GM18951 (cell line): ENCODE data around the gene RARB.

ENCODE experiments used
- POLR2A ChIP-seq: IDR thresholded peaks from 4 replicates; pipeline ENCODE4 v1.6.1; 2011; ENCODE audit warnings: mild to moderate bottlenecking; ENCODE audit not compliant: insufficient read length, insufficient read depth; ENCODE audit errors: extremely low read depth
- in situ Hi-C: fragments of 300-500 bp; cut with MboI; formaldehyde crosslinking; loops from one replicate; pipeline ENCODE4 v1.12.0; 2022; ENCODE audit warnings: low sequenced_read_pairs, mixed read lengths, inconsistent platforms; ENCODE audit not compliant: unreplicated experiment

Gene RARB

GRCh38 chr3:25555695-25556437, 127.8 kb downstream of the RARB start:
- no peak for TF ChIP-seq POLR2A
- in situ Hi-C loops, result no loop called here

GRCh38 chr3:25556447-25556846, 128.4 kb downstream of the RARB start:
- in situ Hi-C loops, result no loop called here
- no peak for TF ChIP-seq POLR2A

GRCh38 chr3:25557694-25558093, 129.6 kb downstream of the RARB start:
- in situ Hi-C loops, result no loop called here
- no peak for TF ChIP-seq POLR2A

GRCh38 chr3:25558121-25558520, 130.1 kb downstream of the RARB start:
- TF ChIP-seq POLR2A, result no peak
- in situ Hi-C loops, result no loop called here

GRCh38 chr3:25558796-25559195, 130.7 kb downstream of the RARB start:
- in situ Hi-C loops, result no loop called here

GRCh38 chr3:25563601-25564000, 135.5 kb downstream of the RARB start:
- in situ Hi-C loops, result no loop called here
- TF ChIP-seq POLR2A, result no peak

More at GRCh38 chr3:25558796-25559195, 130.7 kb downstream of the RARB start:
- TF ChIP-seq POLR2A, result no peak

- in situ Hi-C loops, result no loop called here
- TF ChIP-seq POLR2A, result no peak
Measured at GRCh38 chr3:25564075-25564474, 136.0 kb downstream of the RARB start.

- TF ChIP-seq POLR2A, result no peak
- in situ Hi-C loops, result no loop called here
Measured at GRCh38 chr3:25565807-25566206, 137.7 kb downstream of the RARB start.

GRCh38 chr3:25566358-25566920, 138.4 kb downstream of the RARB start:
- in situ Hi-C loops, result no loop called here
- TF ChIP-seq POLR2A, result no peak

- no peak for TF ChIP-seq POLR2A
- in situ Hi-C loops, result no loop called here
Measured at GRCh38 chr3:25567388-25567787, 139.3 kb downstream of the RARB start.

GRCh38 chr3:25567806-25568524, 139.9 kb downstream of the RARB start:
- TF ChIP-seq POLR2A, result no peak
- in situ Hi-C loops, result no loop called here

GRCh38 chr3:25568525-25569078, 140.5 kb downstream of the RARB start:
- in situ Hi-C loops, result no loop called here
- no peak for TF ChIP-seq POLR2A

- in situ Hi-C loops, result no loop called here
- TF ChIP-seq POLR2A, result no peak
Measured at GRCh38 chr3:25571285-25571684, 143.2 kb downstream of the RARB start.

- in situ Hi-C loops, result no loop called here
- no peak for TF ChIP-seq POLR2A
Measured at GRCh38 chr3:25572336-25572735, 144.3 kb downstream of the RARB start.

GRCh38 chr3:25572919-25573385, 144.9 kb downstream of the RARB start:
- in situ Hi-C loops, result no loop called here

More at GRCh38 chr3:25572919-25573385, 144.9 kb downstream of the RARB start:
- no peak for TF ChIP-seq POLR2A
